Measurements from ENCODE around the gene C19orf85.
A peak's percentile ranks its signal among the peaks of the same experiment; 100 is the strongest.
"Not testable (repeated sequence)": the region's sequence is repeated elsewhere in the genome, so short reads cannot be mapped to it uniquely, and the experiment has no call there.

The C19orf85 gene

DNA sequence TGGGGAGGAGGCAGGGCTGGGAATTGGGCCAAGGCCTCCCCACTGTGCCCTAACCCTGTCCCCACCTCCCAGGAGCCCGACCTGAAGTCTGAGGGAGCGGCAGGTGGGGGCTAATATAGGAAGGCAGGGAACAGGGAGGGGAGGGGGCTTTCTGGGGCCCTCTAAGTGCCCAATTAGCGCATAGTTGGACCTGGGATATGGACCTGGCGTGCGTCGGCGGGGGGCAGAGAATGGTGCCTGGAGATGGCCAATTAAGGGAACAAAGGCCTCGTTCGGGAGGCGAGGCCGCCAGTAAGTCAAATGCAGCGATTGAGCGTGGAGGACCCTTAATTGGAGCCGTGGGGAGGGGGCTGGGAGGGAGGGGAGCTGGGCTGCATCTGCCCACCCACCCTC is at the start of gene C19orf85:
Gene C19orf85 (minus strand): TSS at position 90 of the 393 bp plus-strand sequence. CDS start 197 bp downstream, outside the sequence.
- DNase-seq = no peak

DNA sequence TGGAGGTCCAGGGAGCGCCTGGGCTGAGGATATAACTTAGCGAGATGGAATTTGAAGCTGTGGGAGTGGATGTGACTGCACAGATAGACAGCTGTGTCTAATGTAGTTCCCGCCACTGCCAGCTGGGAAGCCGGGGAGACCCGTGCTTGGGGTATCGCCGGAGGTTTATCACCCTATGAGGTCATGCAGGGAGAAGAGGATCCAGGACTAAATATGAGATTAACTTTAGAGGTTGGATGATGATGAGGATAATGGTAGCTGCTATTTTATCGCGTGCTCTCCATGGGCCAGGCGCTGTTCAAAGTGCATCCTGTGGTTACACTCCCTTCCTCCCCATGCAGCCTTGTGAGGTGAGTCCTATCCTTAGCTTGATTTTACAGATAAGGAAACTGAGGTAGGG is 43.6 kb upstream of the C19orf85 start:
- DNase-seq = no peak

DNA sequence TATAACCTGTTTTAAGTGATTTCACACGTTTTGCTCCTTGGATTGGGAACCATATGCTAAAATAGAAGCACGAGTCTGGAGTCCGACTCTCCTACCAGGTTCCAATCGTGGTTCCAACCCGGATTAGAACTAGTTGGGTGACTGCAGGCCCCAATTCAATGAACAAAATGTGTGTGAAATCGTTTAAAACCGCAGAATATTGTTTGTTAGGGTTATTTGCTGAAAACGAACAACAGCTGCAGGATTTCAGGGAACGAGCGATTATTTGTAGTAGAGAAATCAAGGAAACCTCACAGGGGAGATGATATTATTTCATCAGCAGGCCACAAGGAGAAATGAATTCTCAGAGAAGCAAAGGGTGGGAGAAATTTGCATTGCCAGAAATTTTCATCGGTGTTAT is 40.4 kb upstream of the C19orf85 start:
- no peak for DNase-seq

DNA sequence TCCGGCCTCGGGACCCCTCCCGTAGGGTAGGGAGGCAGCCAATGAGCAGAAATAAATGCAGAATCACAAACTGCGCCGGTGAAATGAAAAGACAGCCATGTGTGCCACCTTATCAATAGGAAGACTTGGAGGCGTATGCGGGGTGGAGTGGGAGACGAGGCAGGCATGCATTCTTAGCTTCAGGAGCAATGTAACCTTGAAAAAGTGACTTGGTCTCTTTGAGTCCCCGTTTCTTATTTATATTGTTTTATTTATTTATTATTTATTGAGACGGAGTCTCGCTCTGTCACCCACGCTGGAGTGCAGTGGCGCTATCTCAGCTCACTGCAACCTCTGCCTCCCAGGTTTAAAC is 39.7 kb upstream of the C19orf85 start:
- DNase-seq = no peak

DNA sequence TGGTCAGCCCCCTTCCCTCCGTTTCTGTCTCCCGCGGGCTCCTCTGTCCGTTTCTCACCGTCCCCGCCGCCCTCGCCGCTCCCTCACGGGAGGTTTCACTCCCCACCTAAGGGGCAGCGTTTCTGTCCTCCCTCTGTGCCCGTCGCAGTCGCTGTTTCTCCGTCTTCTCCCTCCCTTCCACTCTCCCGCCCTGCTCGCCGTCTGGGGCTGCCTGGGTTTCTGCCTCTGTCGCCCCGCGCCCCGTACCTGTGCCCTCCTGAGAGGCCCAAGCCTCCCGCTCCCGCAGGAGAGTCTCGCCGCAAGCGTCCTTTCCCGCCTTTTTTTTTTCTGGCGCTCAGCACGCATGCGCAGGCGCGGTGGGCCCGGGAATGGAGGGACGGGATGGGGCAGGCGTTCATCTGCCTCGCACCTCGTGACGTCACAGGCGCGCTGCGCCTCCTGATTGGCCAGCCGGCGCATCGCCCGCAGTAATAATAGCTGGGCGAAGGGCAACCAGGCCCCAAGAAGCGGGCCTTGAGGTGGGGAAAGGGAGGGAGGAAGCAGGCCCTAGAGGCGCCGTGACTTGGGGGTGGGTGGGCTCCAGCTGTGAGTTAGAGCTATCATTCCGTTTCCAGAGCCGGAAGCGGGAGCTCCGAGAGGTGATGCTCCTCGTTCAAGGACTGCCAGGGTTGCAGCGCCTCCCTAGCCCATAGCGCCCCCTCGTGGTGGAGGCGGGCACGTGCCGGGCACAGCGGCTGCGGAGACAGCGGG is 39.1 kb upstream of the C19orf85 start:
- DNase-seq = peak; percentile 85

DNA sequence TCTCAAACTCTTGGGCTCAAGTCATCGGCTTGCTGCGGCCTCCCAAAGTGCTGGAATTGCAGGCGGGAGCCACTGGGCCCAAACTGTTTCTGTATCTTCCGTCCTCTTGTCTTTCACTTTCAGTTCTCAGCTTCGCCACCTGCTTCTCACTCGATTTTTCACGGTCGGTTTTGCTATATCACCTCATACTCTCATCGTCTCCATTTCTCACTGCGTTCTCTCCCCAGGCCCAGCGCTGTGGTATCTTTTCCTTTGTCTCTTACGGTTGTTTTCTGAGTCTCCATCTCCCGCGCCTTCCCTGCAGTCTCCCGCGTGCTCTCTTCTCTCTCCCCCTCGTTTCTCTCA is 38.6 kb upstream of the C19orf85 start:
- DNase-seq = no peak

DNA sequence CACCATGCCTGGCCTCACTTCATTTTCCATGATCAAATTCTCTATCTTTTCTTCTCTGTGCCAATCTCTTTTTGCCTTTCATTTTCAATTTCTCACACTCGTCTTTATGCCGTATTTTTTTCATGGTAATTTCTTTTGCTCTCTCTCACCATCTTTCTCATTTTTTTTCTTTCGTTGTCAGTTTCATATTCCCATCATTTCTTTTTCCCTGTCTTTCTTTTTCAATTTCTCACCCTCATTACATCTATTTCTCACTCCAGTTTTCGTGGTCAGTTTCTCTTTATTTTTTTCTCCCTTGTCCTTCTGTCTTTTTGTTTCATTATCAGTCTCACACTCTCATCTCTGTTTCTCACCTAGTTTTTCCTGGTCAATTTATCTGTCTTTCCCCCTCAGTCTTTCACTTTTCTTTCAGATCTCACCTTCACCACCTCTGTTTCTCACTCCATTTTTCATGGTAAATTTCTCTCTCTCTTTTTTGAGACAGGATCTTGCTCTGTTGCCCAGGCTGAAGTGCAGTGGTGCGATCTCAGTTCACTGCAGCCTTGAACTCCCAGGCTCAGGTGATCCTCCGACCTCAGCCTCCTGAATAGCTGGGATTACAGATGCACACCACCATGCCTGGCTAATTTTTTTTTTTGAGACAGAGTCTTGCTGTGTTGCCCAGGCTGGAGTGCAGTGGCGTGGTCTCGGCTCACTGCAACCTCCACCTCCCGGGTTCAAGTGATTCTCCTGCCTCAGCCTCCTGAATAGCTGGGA is 37.8 kb upstream of the C19orf85 start:
- DNase-seq = no peak

DNA sequence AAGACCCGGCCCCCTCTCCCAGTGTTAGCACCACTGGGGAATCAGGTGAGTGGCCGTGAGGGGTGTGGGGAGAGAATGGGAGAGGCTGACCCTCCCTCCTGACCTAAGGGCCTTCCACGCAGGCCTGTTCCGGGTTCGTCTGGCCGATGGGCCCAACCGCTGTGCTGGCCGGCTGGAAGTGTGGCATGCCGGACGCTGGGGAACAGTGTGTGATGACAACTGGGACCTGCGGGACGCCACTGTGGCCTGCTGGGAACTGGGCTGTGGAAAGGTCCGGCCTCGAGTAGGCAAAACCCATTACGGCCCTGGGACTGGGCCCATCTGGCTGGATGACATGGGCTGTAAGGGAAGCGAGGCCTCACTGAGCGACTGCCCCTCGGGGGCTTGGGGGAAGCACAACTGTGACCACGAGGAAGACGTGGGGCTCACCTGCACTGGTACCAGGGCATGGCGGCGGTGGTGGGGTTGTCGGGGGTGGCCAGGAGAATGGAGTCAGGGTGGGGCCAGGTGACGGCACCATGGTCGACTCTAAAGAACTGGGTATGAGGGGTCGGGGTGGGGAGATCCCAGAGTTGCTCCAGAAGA is 35.9 kb upstream of the C19orf85 start:
- no peak for DNase-seq

DNA sequence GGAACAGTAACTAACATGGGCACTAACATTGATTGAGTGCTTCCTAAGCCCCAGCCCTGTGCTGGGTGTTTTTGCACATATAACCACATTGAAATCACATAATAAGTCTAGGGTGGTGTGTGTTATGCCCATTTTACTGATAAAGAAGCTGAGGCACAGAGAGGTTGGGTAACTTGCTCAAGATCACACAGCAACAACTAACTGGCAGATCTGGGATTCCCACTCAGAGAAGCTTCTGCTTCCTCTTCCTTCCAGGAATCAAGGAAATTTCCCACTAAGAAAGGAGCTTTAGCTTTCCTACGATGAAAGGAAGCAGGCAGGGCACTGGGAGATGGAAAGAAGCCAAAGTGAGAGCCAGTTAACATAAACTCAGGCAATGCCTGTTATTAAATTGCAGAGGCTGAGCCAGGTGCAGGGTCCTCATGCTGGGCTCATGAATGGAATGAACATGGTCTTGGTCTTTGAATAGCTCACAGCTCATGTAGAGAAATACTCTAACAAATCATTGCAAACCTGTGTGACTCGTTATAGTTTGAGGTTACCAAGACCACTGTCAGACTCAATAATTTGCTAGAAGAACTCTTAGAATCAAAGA is 33.8 kb upstream of the C19orf85 start:
- DNase-seq = no peak

DNA sequence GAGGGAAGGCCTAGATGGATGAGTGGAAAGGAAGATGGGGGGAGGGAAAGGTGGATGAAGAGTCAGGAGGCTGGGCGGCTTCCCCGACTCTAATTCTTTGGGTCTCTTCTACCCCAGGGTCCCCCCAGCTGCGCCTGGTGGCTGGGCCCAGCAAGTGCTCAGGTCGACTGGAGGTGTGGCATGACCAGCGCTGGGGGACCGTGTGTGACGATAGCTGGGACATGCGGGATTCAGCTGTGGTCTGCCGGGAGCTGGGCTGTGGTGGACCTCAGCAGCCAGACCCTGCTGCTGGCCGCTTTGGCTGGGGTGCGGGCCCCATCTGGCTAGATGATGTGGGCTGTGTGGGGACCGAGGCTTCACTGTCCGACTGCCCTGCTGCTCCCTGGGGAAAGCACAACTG is 33.2 kb upstream of the C19orf85 start:
- DNase-seq = no peak

DNA sequence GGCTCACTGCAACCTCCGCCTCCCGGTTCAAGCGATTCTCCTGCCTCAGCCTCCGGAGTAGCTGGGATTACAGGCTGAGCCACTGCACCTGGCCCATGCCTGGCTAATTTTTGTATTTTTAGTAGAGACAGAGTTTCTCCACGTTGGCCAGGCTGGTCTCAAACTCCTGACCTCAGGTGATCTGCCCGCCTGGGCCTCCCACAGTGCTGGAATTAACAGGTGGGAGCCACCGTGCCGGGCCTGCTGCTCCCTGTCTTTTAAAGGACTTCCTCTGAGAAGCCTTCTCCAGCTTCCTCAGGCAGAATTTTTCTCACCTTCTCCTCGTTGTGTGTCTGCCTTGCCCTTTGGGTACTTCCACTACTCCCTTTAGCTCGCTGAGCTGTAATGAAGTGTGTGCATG is 32.3 kb upstream of the C19orf85 start:
- not testable (repeated sequence) for DNase-seq

DNA sequence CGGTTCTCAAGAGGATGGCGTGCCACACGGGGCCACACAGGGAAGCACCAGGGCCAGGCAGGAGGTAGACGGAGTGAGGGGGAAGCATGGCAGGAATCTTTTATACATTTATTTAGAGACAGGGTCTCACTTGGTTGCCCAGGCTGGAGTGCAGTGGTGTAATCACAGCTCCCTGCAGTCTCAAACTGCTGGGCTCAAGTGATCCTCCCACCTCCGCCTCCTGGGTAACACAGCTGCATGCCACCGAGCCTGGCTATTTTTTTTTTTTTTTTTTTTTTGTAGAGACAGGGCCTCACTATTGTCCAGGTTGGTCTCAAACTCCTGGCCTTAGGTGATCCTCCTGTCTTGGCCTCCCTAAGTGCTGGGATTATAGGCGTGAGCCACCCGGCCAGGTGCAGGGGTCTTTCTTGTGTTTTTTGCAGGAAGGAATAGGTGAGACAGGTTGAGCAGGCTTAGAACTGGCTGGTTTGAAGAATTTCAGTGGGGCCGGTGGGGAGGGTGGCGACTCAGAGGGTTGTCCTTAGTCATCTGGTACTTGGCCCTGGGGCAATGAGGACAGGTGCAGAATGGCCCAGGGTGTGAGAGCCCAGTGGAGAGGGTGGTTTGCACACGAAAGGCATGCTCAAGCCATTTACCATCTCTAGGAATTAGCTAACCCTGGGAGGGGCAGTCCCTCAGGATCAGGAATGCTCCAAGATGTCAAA is 31.2 kb upstream of the C19orf85 start:
- no peak for DNase-seq

DNA sequence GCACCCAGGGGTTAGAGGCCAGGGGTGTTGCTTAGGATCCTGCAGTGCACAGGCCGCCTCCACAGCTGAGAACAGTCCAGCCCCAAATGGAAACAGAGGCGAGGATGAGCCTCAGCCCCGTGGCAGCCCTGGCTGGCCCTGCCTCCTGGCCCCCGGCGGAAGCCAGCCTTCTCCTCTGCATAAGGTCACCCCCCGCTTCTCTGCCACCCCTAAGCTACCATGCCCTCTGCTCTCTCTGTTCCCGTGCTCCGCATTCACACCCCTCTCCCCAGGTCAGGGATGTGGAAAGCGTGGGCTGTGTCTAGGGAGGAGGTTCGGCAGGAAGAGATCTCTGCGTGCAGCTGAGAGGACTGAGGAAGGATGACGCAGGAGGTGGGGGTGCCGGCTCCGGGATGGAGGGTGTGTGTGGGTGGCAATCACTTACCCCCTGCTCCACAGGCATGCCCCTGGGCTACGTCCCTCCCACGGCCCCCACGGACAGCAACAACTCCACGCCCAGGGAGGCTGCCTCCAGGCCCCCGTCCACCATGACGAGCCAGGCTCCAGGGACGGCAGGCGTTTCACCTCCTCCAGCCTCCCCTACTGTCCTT is 29.7 kb upstream of the C19orf85 start:
- no peak for DNase-seq

DNA sequence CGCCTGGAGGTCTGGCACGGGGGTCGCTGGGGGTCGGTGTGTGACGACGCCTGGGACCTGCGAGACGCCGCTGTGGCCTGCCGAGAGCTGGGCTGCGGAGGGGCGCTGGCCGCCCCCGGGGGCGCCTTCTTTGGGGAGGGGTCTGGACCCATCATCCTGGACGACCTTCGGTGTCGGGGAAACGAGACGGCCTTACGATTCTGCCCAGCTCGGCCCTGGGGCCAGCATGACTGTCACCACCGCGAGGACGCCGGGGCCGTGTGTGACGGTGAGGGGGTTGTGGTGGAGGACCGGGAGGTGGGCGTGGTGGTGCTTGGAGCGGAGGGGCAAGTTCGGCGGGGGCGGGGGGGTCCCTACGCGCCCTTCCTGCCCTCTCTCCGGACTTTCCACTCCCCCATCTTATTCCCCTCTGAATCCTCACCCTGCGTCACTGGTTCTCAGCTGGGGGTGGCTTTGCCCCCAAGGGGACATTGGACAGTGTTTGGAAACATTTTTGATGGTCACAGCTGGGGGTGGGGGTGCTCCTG is 29.2 kb upstream of the C19orf85 start:
- DNase-seq = no peak

DNA sequence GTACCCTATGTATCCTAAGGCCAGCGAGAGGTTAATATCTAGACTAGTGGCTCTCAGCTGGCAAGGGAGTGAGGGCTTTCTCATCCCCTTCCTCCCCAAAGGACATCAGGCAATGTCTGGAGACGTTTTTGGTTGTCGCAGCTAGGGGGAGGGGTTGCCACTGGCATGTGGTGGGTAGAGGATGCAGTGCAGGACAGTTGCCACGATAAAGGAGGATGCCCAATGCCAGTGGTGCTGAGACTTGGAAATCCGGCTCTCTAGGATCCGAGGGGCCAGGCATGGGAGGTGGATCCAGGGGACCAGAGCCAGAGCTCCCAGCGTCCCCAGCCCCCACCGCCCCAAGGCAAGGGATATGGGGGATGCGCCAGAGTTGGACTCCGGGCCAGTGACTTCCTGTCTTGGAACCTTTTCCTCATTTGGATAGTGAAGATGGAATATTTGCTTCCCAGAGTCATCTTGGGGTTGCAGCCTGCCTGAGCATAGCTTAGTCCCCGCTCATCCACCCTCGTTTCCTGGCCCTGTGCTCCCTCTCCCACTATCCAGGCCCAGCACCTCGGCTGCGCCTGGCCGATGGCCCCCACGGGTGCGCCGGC is 28.6 kb upstream of the C19orf85 start:
- DNase-seq = no peak

DNA sequence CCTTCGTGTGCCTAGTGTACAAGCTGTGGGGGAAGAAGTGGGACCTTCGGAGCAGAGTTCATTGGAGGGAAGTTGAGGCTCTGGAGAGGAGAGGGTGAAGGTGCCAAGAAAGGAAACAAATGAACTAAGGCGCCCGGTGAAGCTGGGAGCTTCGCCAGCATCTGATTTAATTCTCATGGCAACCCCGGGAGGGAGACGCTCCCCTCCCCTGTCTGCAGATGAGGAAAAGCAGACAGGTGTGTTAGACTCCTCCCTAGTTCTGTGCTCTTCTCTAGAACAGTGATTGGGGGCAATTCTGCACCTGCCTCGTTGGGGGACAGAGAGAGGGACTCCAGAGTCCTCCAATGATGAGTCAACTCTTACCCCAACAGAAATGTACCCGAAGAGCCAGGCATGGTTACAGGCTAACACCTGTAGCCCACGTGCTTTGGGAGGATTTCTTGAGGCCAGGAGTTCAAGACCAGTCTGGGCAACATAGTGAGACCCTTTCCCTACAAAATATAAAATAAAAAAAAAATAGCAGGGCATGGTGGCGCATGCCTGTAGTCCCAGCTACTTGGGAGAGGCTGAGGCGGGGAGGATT is 27.9 kb upstream of the C19orf85 start:
- DNase-seq = no peak

DNA sequence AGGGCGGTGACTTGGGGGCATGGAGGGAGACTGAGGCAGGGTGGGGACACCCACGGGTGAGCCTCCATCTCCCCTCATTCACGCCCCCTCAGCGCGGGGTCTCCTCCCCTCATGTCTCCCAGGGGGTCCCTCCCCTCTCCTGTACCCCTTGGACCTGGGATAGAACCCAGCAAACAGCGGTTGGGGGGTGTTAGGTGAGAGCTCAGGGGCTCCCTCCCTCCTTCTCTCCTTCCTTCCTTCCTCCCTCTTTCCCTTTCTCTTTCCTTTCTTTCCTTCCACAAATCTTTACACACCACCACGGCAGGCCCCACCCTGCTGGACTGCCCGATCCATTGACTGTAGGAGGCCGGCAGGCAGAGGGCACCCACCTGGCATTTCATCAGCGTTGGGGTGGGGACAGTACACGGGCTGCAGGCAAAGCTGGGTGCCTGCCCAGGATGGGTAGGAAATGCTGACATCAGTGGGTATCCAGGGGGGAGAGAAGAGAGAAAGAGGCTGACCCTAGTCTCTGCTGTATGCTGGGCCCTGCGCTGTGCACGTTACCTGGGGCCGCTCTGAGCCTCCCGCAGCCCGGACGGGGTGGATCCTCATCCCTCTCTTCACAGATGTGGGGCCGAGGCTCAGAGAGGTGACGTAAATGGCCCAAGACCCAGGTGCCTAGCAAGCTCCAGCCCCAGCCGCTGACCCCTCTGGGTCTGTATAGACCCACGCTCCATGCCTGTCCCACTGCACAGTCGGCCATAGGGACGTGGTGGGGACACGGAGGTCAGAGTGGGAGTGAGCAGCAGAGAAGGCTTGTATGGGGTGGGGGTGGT is 27.2 kb upstream of the C19orf85 start:
- no peak for DNase-seq

DNA sequence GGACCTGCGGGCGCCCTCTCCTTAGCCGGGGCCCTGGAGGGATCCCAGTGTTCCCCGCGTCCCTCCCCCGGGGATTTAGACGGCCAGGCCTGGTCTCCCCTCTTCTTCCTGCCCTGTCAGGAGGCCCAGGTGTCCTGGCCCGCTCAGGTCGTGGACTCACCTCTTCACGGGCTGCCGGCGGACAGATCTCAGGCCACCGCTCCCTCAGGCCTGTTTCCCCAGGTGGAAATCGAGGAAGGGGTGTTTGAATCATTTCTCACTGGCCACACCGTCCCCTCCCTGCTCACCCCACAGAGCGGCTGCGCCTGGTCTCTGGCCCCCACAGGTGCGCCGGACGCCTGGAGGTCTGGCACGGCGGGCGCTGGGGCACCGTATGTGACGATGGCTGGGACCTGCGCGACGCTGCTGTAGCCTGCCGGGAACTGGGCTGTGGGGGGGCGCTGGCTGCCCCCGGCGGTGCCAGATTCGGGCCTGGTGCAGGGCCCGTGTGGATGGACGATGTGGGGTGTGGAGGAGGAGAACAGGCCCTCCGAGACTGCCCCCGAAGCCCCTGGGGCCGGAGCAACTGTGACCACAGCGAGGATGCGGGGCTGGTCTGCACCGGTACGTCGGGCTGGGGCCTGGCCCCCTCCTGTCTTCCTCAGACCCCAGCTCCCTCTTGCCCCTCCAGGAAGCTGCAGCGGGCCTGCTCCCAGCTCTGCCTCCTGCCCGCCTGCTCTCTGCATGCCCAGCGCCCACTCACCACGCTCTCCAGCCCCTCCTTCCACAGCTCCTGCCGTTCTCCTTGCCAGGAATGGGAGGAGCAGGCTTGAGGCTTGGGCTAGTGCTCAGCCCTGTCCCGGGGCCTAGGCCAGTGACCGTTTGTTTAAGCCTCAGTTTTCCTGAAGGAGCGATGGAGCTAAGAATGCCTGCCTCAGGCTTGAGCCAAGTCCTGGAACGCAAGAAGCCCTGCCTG is 26.2 kb upstream of the C19orf85 start:
- no peak for DNase-seq

DNA sequence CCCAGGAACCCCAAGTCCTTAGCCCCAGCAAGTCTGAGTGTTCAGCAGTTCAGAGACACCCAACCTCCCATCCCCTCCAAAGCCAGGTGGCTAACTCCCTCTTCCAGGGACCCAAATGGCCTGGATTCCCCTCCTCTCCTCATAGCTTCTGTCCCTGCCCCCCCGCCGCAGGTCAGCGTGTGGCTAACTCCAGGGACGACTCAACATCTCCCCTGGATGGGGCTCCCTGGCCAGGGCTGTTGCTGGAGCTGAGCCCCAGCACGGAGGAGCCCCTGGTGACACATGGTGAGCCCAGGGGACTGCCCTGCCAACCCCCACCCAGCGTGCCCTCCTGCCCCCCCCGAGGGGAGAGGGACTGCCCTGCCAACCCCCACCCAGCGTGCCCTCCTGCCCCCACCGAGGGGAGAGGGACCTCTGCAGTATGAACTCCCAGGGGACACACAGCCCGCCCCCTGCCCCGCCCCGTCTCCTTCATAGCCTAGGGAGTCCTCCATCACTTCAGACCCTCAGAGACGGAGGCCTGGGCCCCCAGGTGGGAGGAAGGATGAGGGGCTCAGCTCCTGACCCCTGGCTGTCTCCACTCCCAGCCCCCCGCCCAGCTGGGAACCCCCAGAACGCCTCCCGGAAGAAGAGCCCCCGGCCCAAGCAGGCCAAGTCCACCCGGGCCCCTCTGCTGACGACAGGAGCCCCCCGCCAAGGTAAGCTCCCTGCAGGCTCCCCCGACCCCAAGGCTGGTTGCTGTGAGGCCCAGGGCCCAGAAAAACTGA is 25.3 kb upstream of the C19orf85 start:
- DNase-seq = no peak
